Body of pancreas (tissue), 4 donors: ENCODE data around the gene CD46. TPM values are rescaled to one million over a fixed set of nuclear protein-coding genes. Genes with fewer than 3 reads are reported as not detected.
"Not testable (repeated sequence)": the region's sequence is repeated elsewhere in the genome, so short reads cannot be mapped to it uniquely, and the experiment has no call there.

Experiments used
- ATAC-seq: fragments of 150-250 bp; one replicate; pipeline ENCODE4 v1.9.1; 2016
- DNase-seq, 4 donors: peaks; one replicate each; pipeline ENCODE4 v3.0.0-alpha.2; 2019
- H3K27ac ChIP-seq, 4 donors: fragments of 200-600 bp; sonication (generic); 1 replicate in 3 of 4; 2 replicates in 1 of 4; pipeline versions ENCODE4 v1.5.1 to v1.6.1; 2016 to 2019; ENCODE audit warnings: mild to moderate bottlenecking in 1 of 4, mixed read lengths in 1 of 4, moderate library complexity in 1 of 4
- H3K27me3 ChIP-seq, 2 donors: fragments of 200-600 bp; sonication (generic); one replicate each; pipeline ENCODE4 v1.6.0; 2016; ENCODE audit warnings: mild to moderate bottlenecking in 1 of 2
- H3K36me3 ChIP-seq, 2 donors: fragments of 200-600 bp; sonication (generic); replicated peaks in 1 of 2; 2 replicates each; pipeline ENCODE4 v1.5.1; 2016; ENCODE audit warnings: low read depth in 2 of 2; ENCODE audit not compliant: insufficient read depth in 1 of 2
- H3K4me1 ChIP-seq: fragments of 200-600 bp; sonication (generic); one replicate; pipeline ENCODE4 v1.6.0; 2016
- H3K4me3 ChIP-seq, 2 donors: fragments of 200-600 bp; sonication (generic); 1 replicate in 1 of 2; 2 replicates in 1 of 2; pipeline ENCODE4 v1.5.1; 2016 to 2019
- H3K9me3 ChIP-seq, 3 donors: fragments of 200-600 bp; sonication (generic); 1 replicate in 2 of 3; 2 replicates in 1 of 3; pipeline ENCODE4 v1.5.1; 2016
- CTCF ChIP-seq, 7 experiments: fragments of 450-650 bp in 4 of 7; fragments of 200-600 bp in 3 of 7; sonication (generic) in 3 of 7; IDR thresholded peaks; one replicate each; pipeline ENCODE4 v1.5.1; 2016 to 2019; ENCODE audit warnings: antibody characterized with exemption in 7 of 7
- POLR2A ChIP-seq, 3 donors: fragments of 450-650 bp; IDR thresholded peaks; one replicate each; pipeline ENCODE4 v1.6.1; 2016; ENCODE audit warnings: antibody characterized with exemption in 3 of 3, mild to moderate bottlenecking in 2 of 3
- WGBS, 2 donors: methylation state at CpG; one replicate each; pipeline ENCODE4 v1.1.5; 2017; 5-methylcytosine and 5-hydroxymethylcytosine counted together
- intact Hi-C: fragments of 100-400 bp; cut with DNase I; formaldehyde crosslinking; loops from one replicate; pipeline ENCODE4 v1.15.1; 2023
- total RNA-seq, 2 donors: library from RNA; depleted of rRNA; stranded (reverse); fragments of >200 nt; gene quantifications; one replicate each; pipeline ENCODE4 v1.1.0, GENCODE V29; 2016

Gene CD46
- total RNA-seq, 2 donors from 2014 or later, result 162 to 175 TPM

- Histone ChIP-seq H3K27ac (peak overlapping the region; percentile 67 to 83 (median 80)), H3K4me1 (peaks cover 17% of the 10 kb centered on the region)
- TF ChIP-seq POLR2A (IDR thresholded peaks at IDR 0.05), result peak in 2 of 3 donors; percentile 18 to 43
- peak; percentile 94 for ATAC-seq
- H3K36me3 ChIP-seq, H3K27me3 ChIP-seq, H3K9me3 ChIP-seq, intact Hi-C loops, H3K4me3 ChIP-seq: not testable (repeated sequence)
- peak; percentile 66 to 82 (median 78) for DNase-seq
- WGBS, 2 donors, result 27 to 42% methylated on average over 6 to 9 of the region's 9 CpGs
Measured at GRCh38 chr1:207776045-207776444, 24.2 kb downstream of the CD46 start.

- H3K27me3 ChIP-seq, DNase-seq, intact Hi-C loops, H3K36me3 ChIP-seq, H3K9me3 ChIP-seq, ATAC-seq, H3K4me3 ChIP-seq, H3K27ac ChIP-seq: not testable (repeated sequence)
- 92 to 98% methylated on average over 7 of the region's 7 CpGs for WGBS, 2 donors
- H3K4me1 ChIP-seq, result peaks cover 21% of the 10 kb centered on the region
Measured at GRCh38 chr1:207777412-207777811, 25.6 kb downstream of the CD46 start.

- H3K4me1 ChIP-seq, result peaks cover 21% of the 10 kb centered on the region
- no peaks in the 10 kb centered on the region for H3K9me3 ChIP-seq
- ATAC-seq, result no peak
- intact Hi-C loops, result no loop called here
- H3K27me3 ChIP-seq, result no peaks in the 10 kb centered on the region
- TF ChIP-seq CTCF (IDR thresholded peaks at IDR 0.05), result no peak
- no peak for TF ChIP-seq POLR2A (IDR thresholded peaks at IDR 0.05)
- H3K27ac ChIP-seq, result no peak overlapping the region
- no peak for DNase-seq
- H3K4me3 ChIP-seq, result no peak overlapping the region
- H3K36me3 ChIP-seq, result no peaks in the 10 kb centered on the region
Measured at GRCh38 chr1:207779008-207779407, 27.2 kb downstream of the CD46 start.

GRCh38 chr1:207781312-207781711 is 29.5 kb downstream of the CD46 start:
- peaks cover 4% of the 10 kb centered on the region for H3K4me1 ChIP-seq
- no peak overlapping the region for H3K27ac ChIP-seq
- intact Hi-C loops, result no loop called here
- DNase-seq, result no peak
- no peaks in the 10 kb centered on the region for H3K27me3 ChIP-seq
- TF ChIP-seq POLR2A (IDR thresholded peaks at IDR 0.05) (no peak), CTCF (IDR thresholded peaks at IDR 0.05) (no peak)
- 92 to 100% methylated on average over 1 of the region's 1 CpG for WGBS, 2 donors
- H3K9me3 ChIP-seq, result no peaks in the 10 kb centered on the region
- peaks cover 0 to 6% of the 10 kb centered on the region in 2 donors for H3K36me3 ChIP-seq
- ATAC-seq, result no peak
- no peak overlapping the region for H3K4me3 ChIP-seq

GRCh38 chr1:207787776-207788175 is 35.9 kb downstream of the CD46 start:
- Histone ChIP-seq H3K4me3 (no peak overlapping the region), H3K4me1 (peaks cover 24% of the 10 kb centered on the region), H3K27ac (no peak overlapping the region), H3K36me3 (peaks cover 0 to 8% of the 10 kb centered on the region in 2 donors), H3K9me3 (no peaks in the 10 kb centered on the region), H3K27me3 (no peaks in the 10 kb centered on the region)
- TF ChIP-seq CTCF (IDR thresholded peaks at IDR 0.05) (no peak), POLR2A (IDR thresholded peaks at IDR 0.05) (no peak)
- DNase-seq (no peak), ATAC-seq (no peak)
- intact Hi-C loops, result no loop called here

- H3K36me3 ChIP-seq, result peaks cover 0 to 8% of the 10 kb centered on the region in 2 donors
- whole genome bisulfite sequencing, 2 donors, result 90 to 97% methylated on average over 4 of the region's 4 CpGs
Measured at GRCh38 chr1:207789386-207789785, 37.5 kb downstream of the CD46 start.

More at GRCh38 chr1:207789386-207789785, 37.5 kb downstream of the CD46 start:
- TF ChIP-seq POLR2A (IDR thresholded peaks at IDR 0.05) (no peak), CTCF (IDR thresholded peaks at IDR 0.05) (no peak)
- intact Hi-C loops, result no loop called here
- DNase-seq, result no peak
- Histone ChIP-seq H3K4me1 (peaks cover 24% of the 10 kb centered on the region), H3K27ac (peak overlapping the region in 2 of 4 donors; percentile 46 to 56), H3K4me3 (no peak overlapping the region), H3K9me3 (no peaks in the 10 kb centered on the region), H3K27me3 (no peaks in the 10 kb centered on the region)
- ATAC-seq, result no peak
